Small intestine (tissue), 7 donors: ENCODE results near the gene SPATA31C2. TPM values are rescaled to one million over a fixed set of nuclear protein-coding genes. Genes with fewer than 3 reads are reported as not detected.
"Not testable (repeated sequence)": the region's sequence is repeated elsewhere in the genome, so short reads cannot be mapped to it uniquely, and the experiment has no call there.

Experiments used
- DNase-seq, 2 donors: peaks; one replicate each; pipeline versions ENCODE4 v3.0.0 to v3.0.0-alpha.2; 2013
- FAIRE-seq: peaks from 2 replicates; lab custom pipeline; 2012; peaks lifted over from hg19 to GRCh38; lab: Jason Lieb, UNC
- H3K27ac ChIP-seq, 3 donors: one replicate each; pipeline ENCODE4 v1.5.1; 2013; ENCODE audit warnings: low read length in 2 of 3, mild to moderate bottlenecking in 2 of 3, control low read depth in 1 of 3, inconsistent platforms in 1 of 3, low read depth in 1 of 3, moderate library complexity in 1 of 3
- H3K27me3 ChIP-seq, 3 donors: one replicate each; pipeline ENCODE4 v1.6.1; 2013; ENCODE audit warnings: low read length in 3 of 3, inconsistent platforms in 1 of 3; ENCODE audit not compliant: control insufficient read depth in 3 of 3, insufficient read depth in 3 of 3
- H3K36me3 ChIP-seq, 3 donors: one replicate each; pipeline ENCODE4 v1.6.1; 2013; ENCODE audit warnings: low read length in 3 of 3, inconsistent platforms in 1 of 3, low read depth in 1 of 3, mild to moderate bottlenecking in 1 of 3, moderate library complexity in 1 of 3; ENCODE audit not compliant: control insufficient read depth in 3 of 3, insufficient read depth in 2 of 3
- H3K4me1 ChIP-seq, 3 donors: one replicate each; pipeline ENCODE4 v1.6.1; 2013; ENCODE audit warnings: low read length in 2 of 3, inconsistent platforms in 1 of 3, low read depth in 1 of 3, mild to moderate bottlenecking in 1 of 3, moderate library complexity in 1 of 3; ENCODE audit not compliant: control insufficient read depth in 3 of 3, insufficient read depth in 2 of 3
- H3K4me3 ChIP-seq, 3 donors: one replicate each; pipeline ENCODE4 v1.5.1; 2013; ENCODE audit warnings: low read length in 3 of 3, control low read depth in 1 of 3, inconsistent platforms in 1 of 3, low read depth in 1 of 3, mild to moderate bottlenecking in 1 of 3, moderate library complexity in 1 of 3
- H3K9me3 ChIP-seq, 2 donors: one replicate each; pipeline ENCODE4 v1.6.1; 2013; ENCODE audit warnings: low read depth in 1 of 2, low read length in 1 of 2; ENCODE audit not compliant: control insufficient read depth in 2 of 2, insufficient read depth in 1 of 2
- WGBS, 3 donors: extraction: QIAGEN DNeasy Blood & Tissue Kit; methylation state at CpG; one replicate each; pipeline ENCODE4 v1.1.7; 2013; 5-methylcytosine and 5-hydroxymethylcytosine counted together
- polyA plus RNA-seq, 4 donors: library from polyadenylated mRNA; stranded (reverse) in 3 of 4; unstranded in 1 of 4; fragments of 200-250 nt in 3 of 4; fragments of 120-200 nt in 1 of 4; gene quantifications; one replicate each; pipeline versions ENCODE4 v1.2.1 to v1.2.3, GENCODE V29; 2013
- donor health status: healthy with polysubstance abuse.
- donor health status: control.
- donor health status: control.
- donor health status: Bipolar disorder and iron deficiency.
- donor health status: healthy.

Gene SPATA31C2
- polyA plus RNA-seq, 4 donors, result 0.04 TPM; not detected in 3

GRCh38 chr9:88114283-88114967, 23.9 kb downstream of the SPATA31C2 start:
- 78 to 87% (median 79%) methylated on average over 12 to 16 of the region's 17 CpGs for WGBS, 3 donors
- not testable (repeated sequence) for FAIRE-seq, DNase-seq, H3K4me3 ChIP-seq, H3K27ac ChIP-seq, H3K9me3 ChIP-seq, H3K27me3 ChIP-seq, H3K4me1 ChIP-seq, H3K36me3 ChIP-seq

GRCh38 chr9:88113156-88114130, 24.8 kb downstream of the SPATA31C2 start:
- not testable (repeated sequence) for H3K4me3 ChIP-seq, H3K27ac ChIP-seq, H3K36me3 ChIP-seq, H3K4me1 ChIP-seq, H3K9me3 ChIP-seq, H3K27me3 ChIP-seq, FAIRE-seq, DNase-seq
- 89 to 94% (median 90%) methylated on average over 33 to 38 of the region's 38 CpGs for WGBS, 3 donors

GRCh38 chr9:88110026-88110425, 28.2 kb downstream of the SPATA31C2 start:
- no peaks in the 10 kb centered on the region for H3K4me1 ChIP-seq
- FAIRE-seq (no peak), DNase-seq (no peak)
- H3K27ac ChIP-seq, result no peak overlapping the region
- no peaks in the 10 kb centered on the region for H3K36me3 ChIP-seq
- no peaks in the 10 kb centered on the region for H3K9me3 ChIP-seq
- 89 to 94% (median 90%) methylated on average over 3 of the region's 3 CpGs for WGBS, 3 donors
- H3K27me3 ChIP-seq, result peaks cover 0 to 7% (median 0%) of the 10 kb centered on the region in 3 donors
- H3K4me3 ChIP-seq, result no peak overlapping the region

GRCh38 chr9:88108779-88109178, 29.5 kb downstream of the SPATA31C2 start:
- no peak for DNase-seq
- no peak for FAIRE-seq
- H3K9me3 ChIP-seq, result no peaks in the 10 kb centered on the region
- H3K4me3 ChIP-seq, result no peak overlapping the region
- H3K27me3 ChIP-seq, result peaks cover 0 to 7% (median 0%) of the 10 kb centered on the region in 3 donors
- WGBS, 3 donors, result 80 to 91% (median 82%) methylated on average over 4 of the region's 4 CpGs
- no peak overlapping the region for H3K27ac ChIP-seq
- no peaks in the 10 kb centered on the region for H3K36me3 ChIP-seq
- H3K4me1 ChIP-seq, result no peaks in the 10 kb centered on the region

- H3K27ac ChIP-seq, result no peak overlapping the region
- FAIRE-seq (no peak), DNase-seq (peak; percentile 44 to 60)
- no peaks in the 10 kb centered on the region for H3K36me3 ChIP-seq
- H3K4me1 ChIP-seq, result no peaks in the 10 kb centered on the region
- 1 to 15% (median 10%) methylated on average over 4 of the region's 4 CpGs for WGBS, 3 donors
- no peaks in the 10 kb centered on the region for H3K9me3 ChIP-seq
- H3K4me3 ChIP-seq, result no peak overlapping the region
- peaks cover 0 to 7% (median 0%) of the 10 kb centered on the region in 3 donors for H3K27me3 ChIP-seq
Observed at GRCh38 chr9:88106492-88106891, 31.8 kb downstream of the SPATA31C2 start.

GRCh38 chr9:88092797-88093331, 45.4 kb downstream of the SPATA31C2 start:
- no peak overlapping the region for H3K4me3 ChIP-seq
- H3K27me3 ChIP-seq, result no peaks in the 10 kb centered on the region
- H3K4me1 ChIP-seq, result no peaks in the 10 kb centered on the region
- FAIRE-seq (no peak), DNase-seq (peak; percentile 27 to 56)
- no peaks in the 10 kb centered on the region for H3K9me3 ChIP-seq
- WGBS, 3 donors, result 19 to 34% (median 31%) methylated on average over 10 of the region's 10 CpGs
- H3K27ac ChIP-seq, result peak overlapping the region in 1 of 3 donors; percentile 26
- no peaks in the 10 kb centered on the region for H3K36me3 ChIP-seq

- Histone ChIP-seq H3K9me3 (no peaks in the 10 kb centered on the region), H3K27ac (no peak overlapping the region), H3K4me3 (no peak overlapping the region), H3K4me1 (no peaks in the 10 kb centered on the region), H3K36me3 (no peaks in the 10 kb centered on the region), H3K27me3 (no peaks in the 10 kb centered on the region)
- DNase-seq (peak in 1 of 2 donors; percentile 60), FAIRE-seq (no peak)
- 35 to 63% (median 36%) methylated on average over 4 of the region's 4 CpGs for WGBS, 3 donors
Observed at GRCh38 chr9:88090151-88090581, 48.1 kb downstream of the SPATA31C2 start.

GRCh38 chr9:88087906-88088305, 50.4 kb downstream of the SPATA31C2 start:
- FAIRE-seq (no peak), DNase-seq (no peak)
- WGBS, 3 donors, result 76 to 82% (median 79%) methylated on average over 6 of the region's 6 CpGs
- Histone ChIP-seq H3K36me3 (no peaks in the 10 kb centered on the region), H3K4me1 (no peaks in the 10 kb centered on the region), H3K27me3 (no peaks in the 10 kb centered on the region), H3K9me3 (peaks cover 0 to 1% of the 10 kb centered on the region in 2 donors), H3K27ac (no peak overlapping the region), H3K4me3 (no peak overlapping the region)
